PFSK-1 (cell line): ENCODE measurements around the gene TMEM121B.

Experiments
- POLR2AphosphoS5 ChIP-seq: IDR thresholded peaks from 2 replicates; pipeline ENCODE4 v1.6.1; 2012; ENCODE audit warnings: low read depth, mild to moderate bottlenecking, control low read depth, low read length, moderate library complexity
- SIN3A ChIP-seq: IDR thresholded peaks from 2 replicates; pipeline ENCODE4 v1.6.1; 2012; ENCODE audit warnings: mild to moderate bottlenecking, low read length, moderate library complexity, borderline replicate concordance; ENCODE audit not compliant: insufficient read depth
- TF ChIP-seq, protein P1 (sequence below), 2 experiments: IDR thresholded peaks; 2 replicates each; pipeline versions ENCODE4 v1.6.1 to v1.8.0; 2011 to 2012; ENCODE audit warnings: low read depth in 2 of 2, low read length in 2 of 2, control low read depth in 1 of 2, inconsistent platforms in 1 of 2, mild to moderate bottlenecking in 1 of 2, moderate library complexity in 1 of 2; ENCODE audit not compliant: insufficient read depth in 1 of 2

DNA sequence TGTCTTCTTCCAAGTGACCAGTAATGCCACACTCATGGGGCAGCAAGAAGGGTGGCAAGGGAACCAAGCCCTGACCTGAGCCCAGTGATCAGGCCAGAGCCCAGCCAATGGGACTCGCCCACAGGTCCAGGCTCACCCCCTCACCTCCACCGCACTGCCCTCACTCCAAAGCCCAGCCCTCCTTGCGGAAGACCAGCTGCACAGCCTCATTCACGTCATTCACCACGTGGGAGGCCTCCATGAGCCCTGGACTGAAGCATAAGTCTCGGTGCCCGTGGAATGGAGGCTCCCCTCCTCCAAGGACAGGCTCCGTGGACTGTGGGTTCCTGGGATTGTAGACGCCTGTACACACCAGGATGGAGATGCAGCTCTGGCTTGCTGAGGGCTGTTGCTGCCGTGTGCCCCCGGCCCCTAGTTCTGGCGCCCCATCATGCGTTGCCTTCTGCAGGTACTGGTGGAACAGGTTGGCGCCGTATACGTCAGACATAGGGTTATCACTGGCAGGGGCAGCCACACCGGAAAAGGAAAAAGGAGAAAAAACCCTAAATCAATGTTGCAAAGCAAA, 16.8 kb upstream of the TMEM121B start:
- TF ChIP-seq, protein P1, sequence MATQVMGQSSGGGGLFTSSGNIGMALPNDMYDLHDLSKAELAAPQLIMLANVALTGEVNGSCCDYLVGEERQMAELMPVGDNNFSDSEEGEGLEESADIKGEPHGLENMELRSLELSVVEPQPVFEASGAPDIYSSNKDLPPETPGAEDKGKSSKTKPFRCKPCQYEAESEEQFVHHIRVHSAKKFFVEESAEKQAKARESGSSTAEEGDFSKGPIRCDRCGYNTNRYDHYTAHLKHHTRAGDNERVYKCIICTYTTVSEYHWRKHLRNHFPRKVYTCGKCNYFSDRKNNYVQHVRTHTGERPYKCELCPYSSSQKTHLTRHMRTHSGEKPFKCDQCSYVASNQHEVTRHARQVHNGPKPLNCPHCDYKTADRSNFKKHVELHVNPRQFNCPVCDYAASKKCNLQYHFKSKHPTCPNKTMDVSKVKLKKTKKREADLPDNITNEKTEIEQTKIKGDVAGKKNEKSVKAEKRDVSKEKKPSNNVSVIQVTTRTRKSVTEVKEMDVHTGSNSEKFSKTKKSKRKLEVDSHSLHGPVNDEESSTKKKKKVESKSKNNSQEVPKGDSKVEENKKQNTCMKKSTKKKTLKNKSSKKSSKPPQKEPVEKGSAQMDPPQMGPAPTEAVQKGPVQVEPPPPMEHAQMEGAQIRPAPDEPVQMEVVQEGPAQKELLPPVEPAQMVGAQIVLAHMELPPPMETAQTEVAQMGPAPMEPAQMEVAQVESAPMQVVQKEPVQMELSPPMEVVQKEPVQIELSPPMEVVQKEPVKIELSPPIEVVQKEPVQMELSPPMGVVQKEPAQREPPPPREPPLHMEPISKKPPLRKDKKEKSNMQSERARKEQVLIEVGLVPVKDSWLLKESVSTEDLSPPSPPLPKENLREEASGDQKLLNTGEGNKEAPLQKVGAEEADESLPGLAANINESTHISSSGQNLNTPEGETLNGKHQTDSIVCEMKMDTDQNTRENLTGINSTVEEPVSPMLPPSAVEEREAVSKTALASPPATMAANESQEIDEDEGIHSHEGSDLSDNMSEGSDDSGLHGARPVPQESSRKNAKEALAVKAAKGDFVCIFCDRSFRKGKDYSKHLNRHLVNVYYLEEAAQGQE (IDR thresholded peaks at IDR 0.05; ENCODE audit: insufficient read depth in 1 of 2, low read depth in 2 of 2, low read length in 2 of 2) = no peak
- no peak for TF ChIP-seq POLR2AphosphoS5
- no peak for TF ChIP-seq SIN3A
